Neural cell (in vitro differentiated cells): Measurements from ENCODE around the gene AP2A2. TPM values are rescaled to one million over a fixed set of nuclear protein-coding genes. Genes with fewer than 3 reads are reported as not detected.

Experiments used
- H2AFZ ChIP-seq: fragments of 200-600, 300-800 bp; sonication (generic), shearing (Covaris generic); 2 replicates; pipeline ENCODE4 v1.6.0; 2014; ENCODE audit warnings: low read depth, mild to moderate bottlenecking, antibody characterized with exemption, low read length, moderate library complexity
- H3F3A ChIP-seq: fragments of 200-600 bp; shearing (Covaris generic); 2 replicates; pipeline ENCODE4 v1.6.1; 2016; ENCODE audit warnings: mild to moderate bottlenecking, moderate library complexity, mixed read lengths, antibody characterized with exemption, low read length; ENCODE audit not compliant: insufficient read depth, poor library complexity, severe bottlenecking
- H3K27ac ChIP-seq: fragments of 200-600, 300-800 bp; sonication (generic), shearing (Covaris generic); 2 replicates; pipeline ENCODE4 v1.5.1; 2014; ENCODE audit warnings: mild to moderate bottlenecking, low read length, moderate library complexity
- H3K27me3 ChIP-seq: fragments of 300-800, 200-600 bp; sonication (generic), shearing (Covaris generic); 2 replicates; pipeline ENCODE4 v1.6.0; 2014; ENCODE audit warnings: mild to moderate bottlenecking, low read depth, low read length, moderate library complexity; ENCODE audit not compliant: insufficient read depth
- H3K36me3 ChIP-seq: fragments of 300-800, 200-600 bp; sonication (generic), shearing (Covaris generic); 2 replicates; pipeline ENCODE4 v1.5.1; 2014; ENCODE audit warnings: mild to moderate bottlenecking, antibody characterized with exemption, low read length, moderate library complexity; ENCODE audit not compliant: insufficient read depth
- H3K4me2 ChIP-seq: fragments of 300-800, 200-600 bp; sonication (generic), shearing (Covaris generic); 2 replicates; pipeline ENCODE4 v1.6.0; 2014; ENCODE audit warnings: mild to moderate bottlenecking, low read length
- H3K4me3 ChIP-seq: fragments of 300-800, 200-600 bp; sonication (generic), shearing (Covaris generic); 2 replicates; pipeline ENCODE4 v1.5.1; 2014; ENCODE audit warnings: mild to moderate bottlenecking, low read length, moderate library complexity
- H3K79me2 ChIP-seq: fragments of 200-600 bp; shearing (Covaris generic); replicated peaks from 2 replicates; pipeline ENCODE4 v1.6.0; 2014; ENCODE audit warnings: mild to moderate bottlenecking, low read length, moderate library complexity; ENCODE audit not compliant: insufficient read depth
- H3K9ac ChIP-seq: fragments of 300-800, 200-600 bp; sonication (generic), shearing (Covaris generic); 2 replicates; pipeline ENCODE4 v1.6.1; 2016; ENCODE audit warnings: mild to moderate bottlenecking, low read length, mixed read lengths
- H3K9me2 ChIP-seq: fragments of 200-600 bp; shearing (Covaris generic); 2 replicates; pipeline ENCODE4 v1.6.1; 2016; ENCODE audit warnings: mild to moderate bottlenecking, low read length, mixed read lengths; ENCODE audit not compliant: insufficient read depth
- H3K9me3 ChIP-seq: fragments of 200-600, 300-800 bp; sonication (generic), shearing (Covaris generic); 2 replicates; pipeline ENCODE4 v1.6.1; 2016; ENCODE audit warnings: mild to moderate bottlenecking, mixed run types, low read length, moderate library complexity, mixed read lengths
- H4K20me1 ChIP-seq: fragments of 200-600 bp; shearing (Covaris generic); 2 replicates; pipeline ENCODE4 v1.6.1; 2016; ENCODE audit warnings: mild to moderate bottlenecking, mixed run types; ENCODE audit not compliant: insufficient read depth
- CTCF ChIP-seq: fragments of 450-650 bp; IDR thresholded peaks from 2 replicates; pipeline ENCODE4 v1.5.1; 2014; ENCODE audit warnings: antibody characterized with exemption, mild to moderate bottlenecking, moderate library complexity; ENCODE audit not compliant: poor library complexity, severe bottlenecking
- EP300 ChIP-seq: fragments of 450-650 bp; conservative IDR thresholded peaks from 2 replicates; pipeline ENCODE4 v1.6.1; 2014; ENCODE audit warnings: antibody characterized with exemption, mild to moderate bottlenecking, moderate library complexity; ENCODE audit not compliant: poor library complexity, severe bottlenecking
- EZH2 ChIP-seq: fragments of 200-600, 300-800 bp; shearing (Covaris generic), sonication (generic); IDR thresholded peaks from 2 replicates; pipeline ENCODE4 v1.6.1; 2014; ENCODE audit warnings: antibody characterized with exemption, low read length, borderline replicate concordance, mild to moderate bottlenecking; ENCODE audit not compliant: insufficient read depth, poor library complexity, severe bottlenecking
- MXI1 ChIP-seq: fragments of 450-650 bp; conservative IDR thresholded peaks from 2 replicates; pipeline ENCODE4 v1.6.1; 2014; ENCODE audit warnings: antibody characterized with exemption, mild to moderate bottlenecking; ENCODE audit not compliant: poor library complexity, severe bottlenecking
- POLR2AphosphoS5 ChIP-seq: IDR thresholded peaks from 2 replicates; pipeline ENCODE4 v1.6.1; 2012
- RAD21 ChIP-seq: fragments of 450-650 bp; conservative IDR thresholded peaks from 2 replicates; pipeline ENCODE4 v1.6.1; 2014; ENCODE audit warnings: antibody characterized with exemption, mild to moderate bottlenecking, moderate library complexity
- REST ChIP-seq: IDR thresholded peaks from 2 replicates; pipeline ENCODE4 v1.6.1; 2012; ENCODE audit warnings: borderline replicate concordance
- SMC3 ChIP-seq: fragments of 450-650 bp; conservative IDR thresholded peaks from 2 replicates; pipeline ENCODE4 v1.6.1; 2014; ENCODE audit warnings: antibody characterized with exemption, mild to moderate bottlenecking, moderate library complexity; ENCODE audit not compliant: poor library complexity
- TAF1 ChIP-seq: IDR thresholded peaks from 2 replicates; pipeline ENCODE4 v1.6.1; 2012; ENCODE audit warnings: low read depth
- polyA plus RNA-seq: library from polyadenylated mRNA; depleted of rRNA; stranded (reverse); fragments of >200 nt; gene quantifications from 2 replicates; pipeline ENCODE4 v1.2.3, GENCODE V29; 2014

AP2A2 gene
- polyA plus RNA-seq, 1 donor from 2014 or later = 46.5 TPM

DNA sequence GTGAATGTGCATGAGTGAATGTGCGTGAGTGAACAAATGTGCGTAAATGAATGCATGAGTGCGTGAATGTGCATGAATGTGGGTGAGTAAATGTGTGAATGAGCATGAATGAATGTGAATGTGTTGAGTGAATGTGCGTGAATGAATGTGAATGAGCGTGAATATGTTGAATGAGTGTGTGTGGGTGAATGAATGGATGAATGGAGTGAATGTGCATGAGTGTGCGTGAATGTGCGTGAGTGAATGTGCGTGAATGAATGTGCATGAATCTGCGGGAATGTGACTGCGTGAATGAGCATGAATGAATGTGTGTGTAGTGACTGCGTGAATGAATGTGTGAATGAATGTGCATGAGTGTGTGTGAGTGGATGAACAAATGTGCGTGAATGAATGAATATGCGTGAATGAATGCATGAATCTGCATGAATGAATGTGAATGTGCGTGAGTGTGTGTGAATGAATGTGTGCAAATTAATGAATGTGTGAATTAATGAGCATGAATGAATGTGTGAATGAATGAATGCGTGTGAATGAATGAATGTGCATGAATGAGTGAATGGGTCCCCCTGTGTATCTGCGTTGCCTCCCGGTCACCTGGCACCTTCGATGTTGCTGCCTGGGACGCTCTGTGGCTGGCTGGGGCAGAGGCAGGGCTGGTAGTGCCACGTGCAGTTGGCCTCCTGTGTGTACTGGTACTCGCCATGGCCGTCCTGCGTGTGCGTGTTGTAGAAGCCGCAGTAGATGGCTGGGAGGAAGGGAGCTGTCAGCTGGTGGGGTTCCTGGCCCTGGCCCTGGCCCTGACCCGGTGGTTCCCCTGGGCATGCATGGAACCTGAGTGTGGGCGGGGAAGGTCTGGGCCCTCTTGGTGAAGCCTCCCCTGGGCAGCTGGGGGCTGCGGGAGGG lies 97.5 kb downstream of the AP2A2 start:
- no peaks in the 10 kb centered on the region for H3K79me2 ChIP-seq
- no peaks in the 10 kb centered on the region for H3F3A ChIP-seq
- no peaks in the 10 kb centered on the region for H4K20me1 ChIP-seq
- H3K9me3 ChIP-seq = no peaks in the 10 kb centered on the region
- H3K27ac ChIP-seq = no peak overlapping the region
- no peaks in the 10 kb centered on the region for H3K27me3 ChIP-seq
- H3K4me2 ChIP-seq = no peak overlapping the region
- no peaks in the 10 kb centered on the region for H3K9me2 ChIP-seq
- no peak overlapping the region for H2AFZ ChIP-seq
- H3K9ac ChIP-seq = no peak overlapping the region
- H3K4me3 ChIP-seq = no peak overlapping the region
- H3K36me3 ChIP-seq = no peaks in the 10 kb centered on the region
- TF ChIP-seq TAF1 (no peak), MXI1 (no peak), EZH2 (no peak), RAD21 (no peak), CTCF (no peak)

DNA sequence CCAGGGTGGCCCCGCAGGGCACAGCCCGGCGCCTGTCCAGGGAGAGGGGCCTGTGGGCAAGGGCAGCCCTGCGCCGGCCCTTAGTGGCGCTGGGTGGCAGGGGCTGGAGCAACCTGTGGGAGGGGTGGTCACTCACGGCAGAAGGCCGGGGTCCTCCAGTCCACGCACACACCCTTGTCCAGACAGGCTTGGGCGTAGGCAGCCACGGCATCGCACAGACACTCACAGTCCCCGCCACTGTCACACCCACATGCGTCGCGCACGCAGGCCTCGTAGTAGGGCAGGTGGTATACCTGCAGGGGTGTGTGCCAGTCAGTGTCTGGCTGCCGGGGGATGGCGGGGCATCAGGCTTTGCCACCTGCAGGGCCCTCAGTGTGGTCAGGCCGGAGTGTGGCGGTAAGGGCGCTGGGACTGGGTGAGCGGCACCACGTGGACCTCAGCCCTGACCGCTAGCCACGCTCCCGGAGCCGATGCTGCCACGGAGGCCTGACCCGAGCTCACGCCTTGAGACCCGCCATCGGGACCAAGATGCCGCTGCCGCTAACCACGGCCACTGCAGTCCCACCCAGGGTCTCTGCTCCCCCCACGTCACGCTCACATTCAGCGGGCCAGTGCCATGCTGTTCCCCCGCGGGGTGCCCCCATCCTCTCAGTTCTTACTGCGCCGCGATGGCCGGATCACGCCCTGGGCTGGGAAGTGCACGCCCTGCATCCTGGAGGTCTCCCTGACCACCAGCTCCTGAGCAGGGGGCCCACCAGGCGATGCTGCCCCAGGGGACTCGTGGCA lies 98.3 kb downstream of the AP2A2 start:
- Histone ChIP-seq H2AFZ (no peak overlapping the region), H3K27ac (no peak overlapping the region), H3K36me3 (no peaks in the 10 kb centered on the region), H3K9me3 (no peaks in the 10 kb centered on the region), H3K79me2 (no peaks in the 10 kb centered on the region), H3K4me2 (no peak overlapping the region), H3F3A (no peaks in the 10 kb centered on the region), H3K27me3 (no peaks in the 10 kb centered on the region), H3K9me2 (no peaks in the 10 kb centered on the region), H3K4me3 (no peak overlapping the region), H3K9ac (no peak overlapping the region), H4K20me1 (no peaks in the 10 kb centered on the region)
- no peak for TF ChIP-seq REST
- TF ChIP-seq POLR2AphosphoS5 = no peak
- TF ChIP-seq MXI1 = no peak
- TF ChIP-seq EP300 = no peak
- TF ChIP-seq EZH2 = no peak
- TF ChIP-seq CTCF = no peak
- no peak for TF ChIP-seq RAD21
- TF ChIP-seq SMC3 = no peak
- TF ChIP-seq TAF1 = no peak
